Mesothelial cell of epicardium (in vitro differentiated cells): ENCODE results near the gene LMF1. TPM values are rescaled to one million over a fixed set of nuclear protein-coding genes. Genes with fewer than 3 reads are reported as not detected.

Source experiments
- DNase-seq, 2 experiments: peaks; one replicate each; pipeline ENCODE4 v3.0.0; 2021; ENCODE audit warnings: low spot score in 2 of 2; ENCODE audit not compliant: unreplicated experiment in 2 of 2
- H3K27ac Mint-ChIP-seq: 2 replicates; pipeline ENCODE4 v1.8.0; 2021; ENCODE audit warnings: mixed read lengths
- H3K27me3 Mint-ChIP-seq: 2 replicates; pipeline ENCODE4 v1.8.0; 2021; ENCODE audit warnings: low read depth, mixed read lengths
- H3K36me3 Mint-ChIP-seq: 2 replicates; pipeline ENCODE4 v1.8.0; 2021; ENCODE audit warnings: mixed read lengths
- H3K4me1 Mint-ChIP-seq: 2 replicates; pipeline ENCODE4 v1.8.0; 2021; ENCODE audit warnings: mixed read lengths
- H3K4me3 Mint-ChIP-seq: 2 replicates; pipeline ENCODE4 v1.8.0; 2021; ENCODE audit warnings: mild to moderate bottlenecking, moderate library complexity, mixed read lengths
- H3K9me3 Mint-ChIP-seq: 2 replicates; pipeline ENCODE4 v1.8.0; 2021; ENCODE audit warnings: mixed read lengths
- CTCF ChIP-seq: fragments of 200-600 bp; sonication (generic); IDR thresholded peaks from one replicate; pipeline ENCODE4 v1.5.0; 2021; ENCODE audit warnings: antibody characterized with exemption; ENCODE audit not compliant: unreplicated experiment
- total RNA-seq: library from RNA; stranded (reverse); gene quantifications from 3 replicates; pipeline ENCODE4 v1.2.1, GENCODE V29; 2021

LMF1 gene
- total RNA-seq, 1 donor from 2014 or later: 37.4 TPM

- DNase-seq: no peak
- TF ChIP-seq CTCF: no peak
- no peak overlapping the region for H3K4me3 Mint-ChIP-seq
- H3K27ac Mint-ChIP-seq: no peak overlapping the region
- H3K9me3 Mint-ChIP-seq: no peaks in the 10 kb centered on the region
- H3K27me3 Mint-ChIP-seq: peaks cover 34% of the 10 kb centered on the region
- H3K4me1 Mint-ChIP-seq: peaks cover 6% of the 10 kb centered on the region
- no peaks in the 10 kb centered on the region for H3K36me3 Mint-ChIP-seq
Observed at GRCh38 chr16:991345-991744, 20.6 kb upstream of the LMF1 start.

GRCh38 chr16:990516-991291, 19.9 kb upstream of the LMF1 start:
- Mint-ChIP-seq H3K4me1 (peaks cover 2% of the 10 kb centered on the region), H3K36me3 (no peaks in the 10 kb centered on the region), H3K27ac (no peak overlapping the region), H3K4me3 (no peak overlapping the region), H3K9me3 (no peaks in the 10 kb centered on the region), H3K27me3 (peaks cover 34% of the 10 kb centered on the region)
- no peak for TF ChIP-seq CTCF
- DNase-seq: no peak

- no peak for DNase-seq
- H3K4me1 Mint-ChIP-seq: peaks cover 2% of the 10 kb centered on the region
- H3K27ac Mint-ChIP-seq: no peak overlapping the region
- no peaks in the 10 kb centered on the region for H3K36me3 Mint-ChIP-seq
- TF ChIP-seq CTCF: no peak
- H3K9me3 Mint-ChIP-seq: no peaks in the 10 kb centered on the region
- no peak overlapping the region for H3K4me3 Mint-ChIP-seq
- peaks cover 25% of the 10 kb centered on the region for H3K27me3 Mint-ChIP-seq
Observed at GRCh38 chr16:989354-989814, 18.6 kb upstream of the LMF1 start.

- H3K4me3 Mint-ChIP-seq: no peak overlapping the region
- no peak overlapping the region for H3K27ac Mint-ChIP-seq
- TF ChIP-seq CTCF: no peak
- H3K36me3 Mint-ChIP-seq: no peaks in the 10 kb centered on the region
- DNase-seq: no peak
- no peaks in the 10 kb centered on the region for H3K9me3 Mint-ChIP-seq
- peaks cover 31% of the 10 kb centered on the region for H3K27me3 Mint-ChIP-seq
- H3K4me1 Mint-ChIP-seq: peaks cover 2% of the 10 kb centered on the region
Observed at GRCh38 chr16:988471-989353, 17.9 kb upstream of the LMF1 start.

- peaks cover 39% of the 10 kb centered on the region for H3K27me3 Mint-ChIP-seq
- peaks cover 2% of the 10 kb centered on the region for H3K4me1 Mint-ChIP-seq
- TF ChIP-seq CTCF: no peak
- H3K9me3 Mint-ChIP-seq: no peaks in the 10 kb centered on the region
- no peak overlapping the region for H3K4me3 Mint-ChIP-seq
- no peak for DNase-seq
- no peak overlapping the region for H3K27ac Mint-ChIP-seq
- no peaks in the 10 kb centered on the region for H3K36me3 Mint-ChIP-seq
Observed at GRCh38 chr16:987906-988305, 17.1 kb upstream of the LMF1 start.
